ENCODE results near the gene ARMC2. TPM values are rescaled to one million over a fixed set of nuclear protein-coding genes. Genes with fewer than 3 reads are reported as not detected.

Gene ARMC2
- total and polyA plus RNA-seq, 2 experiments from 2014 or later = 2.7 to 4.4 TPM

DNA sequence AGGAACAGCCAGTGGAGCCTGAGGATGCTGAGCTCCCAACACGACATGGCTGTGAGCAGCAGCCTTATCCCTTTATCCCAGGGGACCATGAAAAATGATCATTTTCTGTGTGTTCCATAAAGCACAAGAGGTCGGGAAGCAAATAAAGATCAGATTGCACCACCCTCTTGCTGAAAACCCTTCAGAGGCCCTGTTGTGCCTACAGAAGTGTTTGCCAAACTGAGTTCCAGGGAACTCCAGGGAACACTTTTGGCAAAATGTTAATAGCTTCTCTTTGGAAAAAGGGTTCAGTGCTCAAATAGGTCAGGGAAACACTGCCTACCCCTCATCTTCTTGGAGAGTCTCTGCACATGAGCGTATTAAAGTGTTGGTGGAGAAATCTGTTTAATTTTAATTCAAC lies 24.4 kb downstream of the ARMC2 start:
- Histone ChIP-seq H3K79me2 (replicated peaks; ENCODE audit: insufficient read depth) (no peaks in the 10 kb centered on the region), H3K4me2 (no peak overlapping the region), H3K9me2 (ENCODE audit: insufficient read depth) (no peaks in the 10 kb centered on the region), H3K27ac (ENCODE audit: low read depth) (no peak overlapping the region), H3F3A (replicated peaks; ENCODE audit: low read depth) (no peaks in the 10 kb centered on the region), H2AFZ (no peak overlapping the region), H3K4me1 (ENCODE audit: insufficient read depth) (peaks cover 11% of the 10 kb centered on the region; the same call in 1 of the 2 replicates), H4K20me1 (replicated peaks; ENCODE audit: insufficient read depth) (no peaks in the 10 kb centered on the region), H3K4me3 (no peak overlapping the region), H3K27me3 (ENCODE audit: insufficient read depth) (no peaks in the 10 kb centered on the region), H3K36me3 (ENCODE audit: insufficient read depth) (no peaks in the 10 kb centered on the region)
- Mint-ChIP-seq H3K27ac (peak overlapping the region; percentile 4; the same call in 1 of the 2 replicates), H3K4me1 (peaks cover 33% of the 10 kb centered on the region), H3K36me3 (ENCODE audit: low read depth) (no peaks in the 10 kb centered on the region), H3K27me3 (ENCODE audit: insufficient read depth, low read depth, poor library complexity) (peaks cover 4% of the 10 kb centered on the region), H3K4me3 (no peak overlapping the region), H3K9me3 (no peaks in the 10 kb centered on the region)
- TF ChIP-seq, protein P1, sequence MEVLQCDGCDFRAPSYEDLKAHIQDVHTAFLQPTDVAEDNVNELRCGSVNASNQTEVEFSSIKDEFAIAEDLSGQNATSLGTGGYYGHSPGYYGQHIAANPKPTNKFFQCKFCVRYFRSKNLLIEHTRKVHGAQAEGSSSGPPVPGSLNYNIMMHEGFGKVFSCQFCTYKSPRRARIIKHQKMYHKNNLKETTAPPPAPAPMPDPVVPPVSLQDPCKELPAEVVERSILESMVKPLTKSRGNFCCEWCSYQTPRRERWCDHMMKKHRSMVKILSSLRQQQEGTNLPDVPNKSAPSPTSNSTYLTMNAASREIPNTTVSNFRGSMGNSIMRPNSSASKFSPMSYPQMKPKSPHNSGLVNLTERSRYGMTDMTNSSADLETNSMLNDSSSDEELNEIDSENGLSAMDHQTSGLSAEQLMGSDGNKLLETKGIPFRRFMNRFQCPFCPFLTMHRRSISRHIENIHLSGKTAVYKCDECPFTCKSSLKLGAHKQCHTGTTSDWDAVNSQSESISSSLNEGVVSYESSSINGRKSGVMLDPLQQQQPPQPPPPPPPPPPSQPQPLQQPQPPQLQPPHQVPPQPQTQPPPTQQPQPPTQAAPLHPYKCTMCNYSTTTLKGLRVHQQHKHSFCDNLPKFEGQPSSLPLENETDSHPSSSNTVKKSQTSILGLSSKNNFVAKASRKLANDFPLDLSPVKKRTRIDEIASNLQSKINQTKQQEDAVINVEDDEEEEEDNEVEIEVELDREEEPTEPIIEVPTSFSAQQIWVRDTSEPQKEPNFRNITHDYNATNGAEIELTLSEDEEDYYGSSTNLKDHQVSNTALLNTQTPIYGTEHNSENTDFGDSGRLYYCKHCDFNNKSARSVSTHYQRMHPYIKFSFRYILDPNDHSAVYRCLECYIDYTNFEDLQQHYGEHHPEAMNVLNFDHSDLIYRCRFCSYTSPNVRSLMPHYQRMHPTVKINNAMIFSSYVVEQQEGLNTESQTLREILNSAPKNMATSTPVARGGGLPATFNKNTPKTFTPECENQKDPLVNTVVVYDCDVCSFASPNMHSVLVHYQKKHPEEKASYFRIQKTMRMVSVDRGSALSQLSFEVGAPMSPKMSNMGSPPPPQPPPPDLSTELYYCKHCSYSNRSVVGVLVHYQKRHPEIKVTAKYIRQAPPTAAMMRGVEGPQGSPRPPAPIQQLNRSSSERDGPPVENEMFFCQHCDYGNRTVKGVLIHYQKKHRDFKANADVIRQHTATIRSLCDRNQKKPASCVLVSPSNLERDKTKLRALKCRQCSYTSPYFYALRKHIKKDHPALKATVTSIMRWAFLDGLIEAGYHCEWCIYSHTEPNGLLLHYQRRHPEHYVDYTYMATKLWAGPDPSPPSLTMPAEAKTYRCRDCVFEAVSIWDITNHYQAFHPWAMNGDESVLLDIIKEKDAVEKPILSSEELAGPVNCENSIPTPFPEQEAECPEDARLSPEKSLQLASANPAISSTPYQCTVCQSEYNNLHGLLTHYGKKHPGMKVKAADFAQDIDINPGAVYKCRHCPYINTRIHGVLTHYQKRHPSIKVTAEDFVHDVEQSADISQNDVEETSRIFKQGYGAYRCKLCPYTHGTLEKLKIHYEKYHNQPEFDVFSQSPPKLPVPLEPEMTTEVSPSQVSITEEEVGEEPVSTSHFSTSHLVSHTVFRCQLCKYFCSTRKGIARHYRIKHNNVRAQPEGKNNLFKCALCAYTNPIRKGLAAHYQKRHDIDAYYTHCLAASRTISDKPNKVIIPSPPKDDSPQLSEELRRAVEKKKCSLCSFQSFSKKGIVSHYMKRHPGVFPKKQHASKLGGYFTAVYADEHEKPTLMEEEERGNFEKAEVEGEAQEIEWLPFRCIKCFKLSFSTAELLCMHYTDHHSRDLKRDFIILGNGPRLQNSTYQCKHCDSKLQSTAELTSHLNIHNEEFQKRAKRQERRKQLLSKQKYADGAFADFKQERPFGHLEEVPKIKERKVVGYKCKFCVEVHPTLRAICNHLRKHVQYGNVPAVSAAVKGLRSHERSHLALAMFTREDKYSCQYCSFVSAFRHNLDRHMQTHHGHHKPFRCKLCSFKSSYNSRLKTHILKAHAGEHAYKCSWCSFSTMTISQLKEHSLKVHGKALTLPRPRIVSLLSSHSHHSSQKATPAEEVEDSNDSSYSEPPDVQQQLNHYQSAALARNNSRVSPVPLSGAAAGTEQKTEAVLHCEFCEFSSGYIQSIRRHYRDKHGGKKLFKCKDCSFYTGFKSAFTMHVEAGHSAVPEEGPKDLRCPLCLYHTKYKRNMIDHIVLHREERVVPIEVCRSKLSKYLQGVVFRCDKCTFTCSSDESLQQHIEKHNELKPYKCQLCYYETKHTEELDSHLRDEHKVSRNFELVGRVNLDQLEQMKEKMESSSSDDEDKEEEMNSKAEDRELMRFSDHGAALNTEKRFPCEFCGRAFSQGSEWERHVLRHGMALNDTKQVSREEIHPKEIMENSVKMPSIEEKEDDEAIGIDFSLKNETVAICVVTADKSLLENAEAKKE (CRISPR knock-in tag; IDR thresholded peaks at IDR 0.05) = no peak
- TF ChIP-seq POLR2AphosphoS5 (IDR thresholded peaks at IDR 0.05; ENCODE audit: low read depth) (no peak), STAT1 (IDR thresholded peaks at IDR 0.05; ENCODE audit: unreplicated experiment) (no peak), NANOG (IDR thresholded peaks at IDR 0.05; ENCODE audit: borderline replicate concordance) (no peak), ZNF331 (CRISPR knock-in tag; IDR thresholded peaks at IDR 0.05; ENCODE audit: low read depth) (no peak), JUNB (IDR thresholded peaks at IDR 0.05; ENCODE audit: unreplicated experiment) (no peak), EZH2phosphoT487 (IDR thresholded peaks at IDR 0.05; ENCODE audit: unreplicated experiment) (no peak), ZNF114 (CRISPR knock-in tag; IDR thresholded peaks at IDR 0.05) (no peak), CREB1 (CRISPR knock-in tag; IDR thresholded peaks at IDR 0.05; ENCODE audit: low read depth) (no peak), EZH2 (IDR thresholded peaks at IDR 0.05; ENCODE audit: low read depth, unreplicated experiment) (no peak)
- TF ChIP-seq, protein P2, sequence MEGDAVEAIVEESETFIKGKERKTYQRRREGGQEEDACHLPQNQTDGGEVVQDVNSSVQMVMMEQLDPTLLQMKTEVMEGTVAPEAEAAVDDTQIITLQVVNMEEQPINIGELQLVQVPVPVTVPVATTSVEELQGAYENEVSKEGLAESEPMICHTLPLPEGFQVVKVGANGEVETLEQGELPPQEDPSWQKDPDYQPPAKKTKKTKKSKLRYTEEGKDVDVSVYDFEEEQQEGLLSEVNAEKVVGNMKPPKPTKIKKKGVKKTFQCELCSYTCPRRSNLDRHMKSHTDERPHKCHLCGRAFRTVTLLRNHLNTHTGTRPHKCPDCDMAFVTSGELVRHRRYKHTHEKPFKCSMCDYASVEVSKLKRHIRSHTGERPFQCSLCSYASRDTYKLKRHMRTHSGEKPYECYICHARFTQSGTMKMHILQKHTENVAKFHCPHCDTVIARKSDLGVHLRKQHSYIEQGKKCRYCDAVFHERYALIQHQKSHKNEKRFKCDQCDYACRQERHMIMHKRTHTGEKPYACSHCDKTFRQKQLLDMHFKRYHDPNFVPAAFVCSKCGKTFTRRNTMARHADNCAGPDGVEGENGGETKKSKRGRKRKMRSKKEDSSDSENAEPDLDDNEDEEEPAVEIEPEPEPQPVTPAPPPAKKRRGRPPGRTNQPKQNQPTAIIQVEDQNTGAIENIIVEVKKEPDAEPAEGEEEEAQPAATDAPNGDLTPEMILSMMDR (conservative IDR thresholded peaks at IDR 0.05; ENCODE audit: low read depth in 2 of 2) = no peak
- TF ChIP-seq, protein P3, sequence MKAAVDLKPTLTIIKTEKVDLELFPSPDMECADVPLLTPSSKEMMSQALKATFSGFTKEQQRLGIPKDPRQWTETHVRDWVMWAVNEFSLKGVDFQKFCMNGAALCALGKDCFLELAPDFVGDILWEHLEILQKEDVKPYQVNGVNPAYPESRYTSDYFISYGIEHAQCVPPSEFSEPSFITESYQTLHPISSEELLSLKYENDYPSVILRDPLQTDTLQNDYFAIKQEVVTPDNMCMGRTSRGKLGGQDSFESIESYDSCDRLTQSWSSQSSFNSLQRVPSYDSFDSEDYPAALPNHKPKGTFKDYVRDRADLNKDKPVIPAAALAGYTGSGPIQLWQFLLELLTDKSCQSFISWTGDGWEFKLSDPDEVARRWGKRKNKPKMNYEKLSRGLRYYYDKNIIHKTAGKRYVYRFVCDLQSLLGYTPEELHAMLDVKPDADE (IDR thresholded peaks at IDR 0.05) = no peak
- TF ChIP-seq, protein P4, sequence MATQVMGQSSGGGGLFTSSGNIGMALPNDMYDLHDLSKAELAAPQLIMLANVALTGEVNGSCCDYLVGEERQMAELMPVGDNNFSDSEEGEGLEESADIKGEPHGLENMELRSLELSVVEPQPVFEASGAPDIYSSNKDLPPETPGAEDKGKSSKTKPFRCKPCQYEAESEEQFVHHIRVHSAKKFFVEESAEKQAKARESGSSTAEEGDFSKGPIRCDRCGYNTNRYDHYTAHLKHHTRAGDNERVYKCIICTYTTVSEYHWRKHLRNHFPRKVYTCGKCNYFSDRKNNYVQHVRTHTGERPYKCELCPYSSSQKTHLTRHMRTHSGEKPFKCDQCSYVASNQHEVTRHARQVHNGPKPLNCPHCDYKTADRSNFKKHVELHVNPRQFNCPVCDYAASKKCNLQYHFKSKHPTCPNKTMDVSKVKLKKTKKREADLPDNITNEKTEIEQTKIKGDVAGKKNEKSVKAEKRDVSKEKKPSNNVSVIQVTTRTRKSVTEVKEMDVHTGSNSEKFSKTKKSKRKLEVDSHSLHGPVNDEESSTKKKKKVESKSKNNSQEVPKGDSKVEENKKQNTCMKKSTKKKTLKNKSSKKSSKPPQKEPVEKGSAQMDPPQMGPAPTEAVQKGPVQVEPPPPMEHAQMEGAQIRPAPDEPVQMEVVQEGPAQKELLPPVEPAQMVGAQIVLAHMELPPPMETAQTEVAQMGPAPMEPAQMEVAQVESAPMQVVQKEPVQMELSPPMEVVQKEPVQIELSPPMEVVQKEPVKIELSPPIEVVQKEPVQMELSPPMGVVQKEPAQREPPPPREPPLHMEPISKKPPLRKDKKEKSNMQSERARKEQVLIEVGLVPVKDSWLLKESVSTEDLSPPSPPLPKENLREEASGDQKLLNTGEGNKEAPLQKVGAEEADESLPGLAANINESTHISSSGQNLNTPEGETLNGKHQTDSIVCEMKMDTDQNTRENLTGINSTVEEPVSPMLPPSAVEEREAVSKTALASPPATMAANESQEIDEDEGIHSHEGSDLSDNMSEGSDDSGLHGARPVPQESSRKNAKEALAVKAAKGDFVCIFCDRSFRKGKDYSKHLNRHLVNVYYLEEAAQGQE (IDR thresholded peaks at IDR 0.05; ENCODE audit: unreplicated experiment) = no peak
- ATAC-seq (no peak), DNase-seq (ENCODE audit: low spot score) (no peak)

Measured in GM23338 (cell line).